GM18508 (cell line): ENCODE results near the gene KCNAB1.

Experiments
- ATAC-seq: cut with Tn5 transposase; IDR thresholded peaks from one replicate; pipeline ENCODE4 v1.9.1; 2021; ENCODE audit warnings: moderate number of reproducible peaks; ENCODE audit not compliant: insufficient read depth, unreplicated experiment

The KCNAB1 gene

DNA sequence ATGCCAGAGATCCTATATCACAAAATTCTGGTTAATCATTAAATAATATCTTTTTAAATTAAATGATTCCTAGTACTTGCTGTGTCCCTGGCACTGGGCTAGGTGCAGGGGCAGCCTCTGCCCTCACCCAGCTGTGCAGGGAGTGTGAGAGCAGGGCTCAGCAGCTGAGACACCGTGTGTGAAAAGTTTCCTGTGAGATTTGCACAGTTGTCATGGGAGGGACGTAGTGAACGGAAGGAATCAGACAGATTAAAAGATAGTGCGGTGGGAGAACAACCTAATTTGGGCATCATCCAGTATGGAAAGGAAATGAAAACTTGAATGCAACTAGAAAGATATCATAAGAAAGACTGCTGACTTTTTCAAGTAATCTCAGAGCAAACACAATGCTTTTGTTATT lies 230.4 kb downstream of the KCNAB1 start:
- ATAC-seq = no peak

DNA sequence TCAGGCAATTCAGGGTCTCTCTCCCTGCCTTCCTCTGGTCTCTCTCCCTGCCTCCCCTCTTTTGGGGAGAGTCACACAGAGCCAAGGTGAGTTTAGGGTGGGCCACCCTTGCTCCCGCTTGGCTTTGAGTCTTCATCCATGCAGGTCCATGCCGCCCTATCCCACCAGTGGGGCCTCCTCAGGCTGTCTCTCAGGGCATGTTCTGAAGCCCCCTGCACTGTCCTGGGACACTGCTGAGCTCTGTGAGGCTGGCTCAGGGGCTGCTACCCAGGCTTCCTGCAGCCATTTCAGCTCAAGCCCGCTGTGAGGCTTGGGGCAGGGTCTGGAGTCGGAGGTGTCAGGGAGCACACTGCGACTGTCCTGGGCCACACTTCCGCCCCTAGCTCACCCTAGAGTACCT lies 231.4 kb downstream of the KCNAB1 start:
- no peak for ATAC-seq

DNA sequence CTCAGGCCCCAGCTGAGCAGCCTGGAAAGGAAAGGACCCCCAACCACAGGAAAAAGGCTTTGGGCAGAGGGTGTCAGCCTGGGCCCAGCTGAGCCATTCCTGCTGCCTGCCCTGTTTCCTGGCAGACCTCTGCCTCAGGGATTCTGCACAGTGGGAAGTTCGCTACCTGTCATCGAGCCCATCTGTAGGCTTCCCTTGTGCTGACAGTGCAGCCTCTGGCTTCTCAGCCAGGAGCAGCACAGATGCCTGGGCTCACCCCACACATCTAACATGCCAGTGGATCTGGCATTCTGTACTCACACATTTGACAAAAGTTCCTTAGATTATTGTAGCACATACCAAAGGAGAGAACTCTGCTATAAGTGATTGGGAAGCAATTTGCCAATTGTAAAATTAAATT lies 232.3 kb downstream of the KCNAB1 start:
- no peak for ATAC-seq

DNA sequence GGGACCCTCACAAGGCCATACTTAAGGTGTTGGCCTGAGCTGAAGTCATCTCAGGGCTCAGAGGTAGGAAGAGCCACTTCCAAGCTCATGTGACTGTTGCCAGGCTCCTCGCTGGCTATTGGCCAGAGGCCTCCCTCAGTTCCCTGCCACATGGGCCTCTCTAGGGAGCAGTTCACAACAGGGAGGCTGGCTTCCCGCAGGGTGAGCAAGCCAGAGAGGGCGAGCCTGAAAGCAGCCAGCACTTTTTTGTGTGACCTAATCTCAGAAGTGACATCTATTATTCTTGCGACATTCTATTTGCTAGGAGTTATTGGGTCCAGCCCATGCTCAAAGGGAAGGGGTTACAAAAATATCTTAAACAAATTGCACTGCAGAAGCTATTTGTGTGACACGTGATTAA lies 233.2 kb downstream of the KCNAB1 start:
- no peak for ATAC-seq

DNA sequence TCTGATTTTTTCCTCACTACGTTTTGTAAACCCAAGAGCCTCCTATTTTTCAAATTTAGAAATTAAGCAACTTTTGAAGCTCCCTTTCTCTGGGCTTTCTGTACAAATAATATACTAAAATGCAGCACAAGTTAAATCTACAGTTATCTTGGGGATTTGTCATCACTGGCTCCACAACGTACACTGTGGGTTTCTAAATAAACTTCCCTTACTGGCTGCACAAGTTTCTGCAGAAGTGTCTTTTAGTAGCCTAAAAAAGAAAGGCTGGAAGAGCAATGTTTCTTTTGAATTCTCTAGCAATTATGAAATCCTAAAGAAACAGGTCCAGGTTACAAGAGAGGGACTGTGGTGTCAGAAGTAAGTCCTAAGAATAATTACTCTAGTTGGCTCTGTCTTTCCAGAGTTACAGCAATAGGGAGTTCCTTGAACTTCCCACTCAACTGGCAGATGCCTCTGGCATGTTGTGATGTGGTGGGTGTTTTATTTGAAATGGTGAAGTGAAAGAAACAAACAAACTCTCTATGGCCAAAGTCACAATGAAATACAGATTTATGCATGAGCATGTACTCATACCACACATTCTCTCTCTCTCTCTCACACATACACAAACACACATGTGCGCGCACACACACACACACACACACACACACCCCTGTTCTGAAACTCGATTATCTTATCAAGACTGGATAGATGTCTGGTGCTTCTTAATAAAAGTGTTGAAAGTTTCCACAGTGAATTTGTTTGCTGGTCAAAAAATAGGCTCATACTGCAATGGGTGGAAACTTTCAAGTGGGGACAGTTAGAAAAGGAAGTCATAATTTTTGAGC lies 236.4 kb downstream of the KCNAB1 start:
- no peak for ATAC-seq

DNA sequence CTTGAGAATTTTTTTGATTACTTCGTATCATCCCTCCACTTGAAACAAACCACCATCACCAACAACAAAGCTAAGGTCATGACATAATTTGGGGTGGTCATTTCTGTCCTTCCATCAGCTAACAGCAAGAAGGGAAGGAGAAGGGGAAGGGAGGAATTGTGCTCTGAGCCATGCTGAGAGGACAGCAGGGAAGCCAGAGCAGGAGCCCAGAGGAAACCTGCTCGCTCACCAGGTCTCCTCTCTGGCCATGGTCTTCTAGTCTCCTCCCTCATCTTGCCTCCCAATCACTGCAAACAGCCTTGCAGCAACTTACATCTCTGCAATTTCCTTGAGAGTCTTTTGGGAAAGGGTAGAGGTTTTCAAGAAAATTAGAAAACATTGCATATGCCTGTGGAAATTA lies 237.9 kb downstream of the KCNAB1 start:
- no peak for ATAC-seq

DNA sequence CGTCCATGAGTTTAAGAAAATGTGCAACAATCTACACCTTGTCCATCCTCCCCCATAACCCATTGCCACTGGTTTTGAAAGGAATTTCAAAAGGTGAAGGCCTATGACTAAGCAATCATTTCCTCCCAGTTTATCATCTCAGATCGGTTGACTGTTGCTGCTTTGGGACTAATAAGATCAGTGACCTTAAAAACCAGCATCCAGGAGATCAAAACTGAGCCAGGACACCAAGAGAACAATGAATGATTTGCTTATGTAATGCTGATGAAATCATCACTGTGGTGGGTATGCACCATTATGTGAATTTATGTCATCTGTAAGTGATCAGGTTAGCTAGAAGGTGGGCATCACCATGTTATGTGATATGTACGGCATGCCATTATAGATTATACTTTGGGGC lies 239.0 kb downstream of the KCNAB1 start:
- no peak for ATAC-seq

DNA sequence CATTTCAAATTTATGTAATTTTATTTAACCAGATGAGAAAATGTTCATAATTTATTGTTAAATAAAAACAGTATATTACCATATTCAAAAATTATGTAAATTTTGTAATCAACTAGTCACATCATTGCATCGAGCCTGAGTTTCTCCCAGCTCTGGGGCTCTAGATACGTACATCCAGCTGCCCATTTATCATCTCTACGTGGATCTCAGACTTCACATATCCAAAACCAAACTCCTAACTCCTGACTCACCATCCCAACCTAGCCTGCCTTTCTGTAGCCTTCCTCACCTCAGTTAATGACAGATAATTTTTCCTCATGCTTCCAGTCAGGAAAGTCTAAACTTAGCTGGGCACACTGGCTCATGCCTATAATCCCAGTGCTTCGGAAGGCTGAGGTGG lies 239.7 kb downstream of the KCNAB1 start:
- no peak for ATAC-seq

DNA sequence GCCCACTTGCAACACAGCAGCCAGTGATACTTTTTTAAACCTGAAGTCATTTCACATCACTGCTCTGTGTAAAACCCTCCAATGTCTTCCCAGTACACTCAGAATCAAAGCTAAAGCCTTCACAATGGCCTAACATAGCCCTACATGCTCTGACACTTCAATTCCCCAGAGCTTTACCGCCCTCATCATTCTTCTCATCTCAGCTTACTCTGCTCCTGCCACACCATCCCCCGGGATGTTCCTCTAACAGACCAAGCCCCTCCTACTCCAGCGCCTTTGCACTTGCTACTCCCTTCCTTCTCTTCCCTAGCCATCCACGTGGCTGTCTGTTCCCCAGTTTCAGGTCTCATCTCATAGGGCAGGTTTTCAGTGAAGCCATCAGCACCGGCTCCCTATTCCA lies 240.6 kb downstream of the KCNAB1 start:
- no peak for ATAC-seq

DNA sequence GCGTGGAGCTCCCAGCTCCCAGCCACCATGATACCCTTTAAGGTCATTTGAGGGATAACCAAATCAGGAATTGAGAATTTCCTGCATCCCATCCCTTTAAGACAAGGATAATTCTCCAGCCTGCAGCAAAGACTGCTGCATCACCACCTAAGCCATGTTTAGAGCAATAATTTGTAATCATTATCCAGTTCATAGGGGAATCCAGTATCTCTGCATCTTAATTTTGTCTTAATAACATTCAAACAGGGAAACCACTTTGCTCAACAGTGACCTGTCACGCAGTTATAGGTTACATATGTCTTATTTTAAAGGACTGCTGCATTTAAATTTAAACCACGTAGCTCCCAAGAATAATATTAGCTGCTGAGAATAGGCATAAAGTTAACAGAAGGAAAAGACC lies 246.2 kb downstream of the KCNAB1 start:
- no peak for ATAC-seq

DNA sequence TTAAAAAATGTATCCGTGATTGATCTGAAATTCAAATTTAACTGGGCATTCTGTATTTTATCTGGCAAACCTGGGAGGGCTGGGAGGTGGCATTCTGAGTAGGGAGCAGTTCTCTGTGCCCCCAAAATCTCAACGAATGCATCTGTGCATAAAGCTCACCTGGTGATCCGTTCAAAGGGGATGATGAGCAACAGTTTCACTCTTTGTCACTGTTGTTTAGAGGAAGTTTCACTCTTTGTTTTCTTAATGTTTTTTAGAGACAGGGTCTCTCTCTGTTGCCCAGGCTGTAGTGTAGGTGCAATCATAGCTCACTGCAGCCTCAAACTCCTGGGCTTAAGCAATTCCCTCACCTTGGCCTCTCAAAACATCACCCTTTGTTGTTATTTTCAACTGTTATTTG lies 247.8 kb downstream of the KCNAB1 start:
- peak; percentile 75 for ATAC-seq

DNA sequence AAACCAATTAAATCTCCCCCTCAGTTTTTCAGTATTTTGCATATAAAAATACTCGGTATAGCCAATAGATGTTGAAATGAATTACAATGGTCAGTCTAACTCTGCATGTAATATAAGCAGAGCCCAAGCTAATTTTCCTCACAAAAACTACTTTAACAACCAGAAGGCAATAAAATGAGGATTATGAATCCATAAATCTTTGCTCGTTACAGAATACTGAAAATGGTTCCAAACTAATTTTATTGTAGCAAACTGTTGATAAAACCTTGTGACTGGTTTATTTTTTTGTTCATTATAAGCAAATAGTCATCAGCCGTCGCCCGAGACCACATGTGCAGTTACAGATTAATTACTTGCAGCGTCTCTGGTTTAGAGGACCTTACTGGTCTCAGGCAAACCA lies 251.3 kb downstream of the KCNAB1 start:
- no peak for ATAC-seq

DNA sequence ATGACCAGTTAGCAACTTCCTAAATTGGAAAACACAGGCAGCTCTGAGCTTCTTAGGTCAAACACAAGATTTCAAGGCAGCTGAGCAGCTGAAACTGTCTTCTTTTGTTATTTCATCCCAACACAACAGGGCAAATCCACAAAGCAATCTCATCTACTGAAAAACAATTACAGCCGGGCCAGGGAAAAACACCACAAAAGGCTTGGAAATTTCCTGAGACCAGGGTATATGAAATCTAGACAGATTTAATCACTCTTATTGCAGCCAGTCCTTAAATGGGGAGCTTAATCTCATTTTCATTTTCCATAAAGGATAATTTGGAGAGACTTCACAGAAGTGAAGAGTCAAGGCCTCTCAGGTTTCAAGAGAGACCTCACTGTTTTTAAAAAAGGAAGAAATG lies 252.7 kb downstream of the KCNAB1 start:
- ATAC-seq = no peak

DNA sequence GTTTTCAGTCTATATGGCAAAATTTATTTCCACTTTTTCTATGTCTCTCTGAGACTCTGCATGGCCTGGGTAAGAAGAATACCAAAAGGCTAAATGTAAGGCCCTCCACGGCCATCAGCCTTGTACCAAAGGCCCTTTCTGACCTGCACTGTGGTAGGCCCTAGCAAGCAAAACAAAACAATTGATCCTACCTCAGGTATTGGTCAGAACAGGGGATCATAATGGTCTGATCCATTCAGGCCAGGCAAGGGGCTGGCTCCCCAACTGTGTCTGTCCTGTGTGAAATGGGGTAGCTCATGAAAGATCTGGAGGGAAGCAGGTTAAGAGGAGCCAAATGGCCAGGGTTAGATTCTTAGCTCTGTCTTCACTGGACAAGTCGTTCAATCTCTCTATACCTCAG lies 253.3 kb downstream of the KCNAB1 start:
- no peak for ATAC-seq

DNA sequence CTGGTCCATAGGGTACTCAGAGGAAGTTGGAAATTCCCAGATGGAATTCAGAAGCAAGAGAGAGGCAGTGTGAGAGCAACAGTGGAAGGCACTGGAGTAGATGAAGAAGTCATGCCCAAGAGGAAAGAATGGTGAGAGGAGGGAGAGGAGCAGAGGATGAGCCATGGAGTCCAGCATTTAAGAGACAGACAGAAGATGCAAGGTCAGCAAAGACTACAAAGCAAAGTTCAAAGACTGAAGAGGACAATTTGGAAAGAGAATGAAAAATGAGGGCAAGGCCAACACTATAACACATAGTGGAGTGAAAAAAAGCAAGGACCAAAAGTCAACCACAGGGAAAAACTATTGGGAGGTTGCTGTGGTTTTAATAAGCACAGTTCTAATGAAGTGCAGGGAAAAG lies 255.8 kb downstream of the KCNAB1 start:
- ATAC-seq = no peak

DNA sequence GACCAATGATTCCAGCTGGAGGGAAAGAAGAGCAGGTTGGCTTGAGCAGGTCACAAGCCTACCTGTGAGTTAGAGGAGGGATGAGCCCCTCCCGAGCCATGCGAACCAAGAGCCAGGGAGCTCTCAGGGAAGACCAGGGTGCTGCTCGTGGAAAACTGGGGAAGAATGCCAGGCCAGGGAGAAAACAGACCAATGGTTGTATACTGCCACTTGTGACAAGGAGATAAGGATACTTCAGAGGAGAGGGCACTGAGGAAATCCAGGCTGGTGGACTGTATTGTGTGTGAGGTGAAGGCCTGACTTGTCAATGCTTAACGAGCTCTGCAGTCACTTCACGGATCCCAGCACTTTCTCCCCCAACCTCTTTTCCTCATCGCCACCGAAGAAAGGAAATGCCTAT lies 256.9 kb downstream of the KCNAB1 start:
- ATAC-seq = no peak

DNA sequence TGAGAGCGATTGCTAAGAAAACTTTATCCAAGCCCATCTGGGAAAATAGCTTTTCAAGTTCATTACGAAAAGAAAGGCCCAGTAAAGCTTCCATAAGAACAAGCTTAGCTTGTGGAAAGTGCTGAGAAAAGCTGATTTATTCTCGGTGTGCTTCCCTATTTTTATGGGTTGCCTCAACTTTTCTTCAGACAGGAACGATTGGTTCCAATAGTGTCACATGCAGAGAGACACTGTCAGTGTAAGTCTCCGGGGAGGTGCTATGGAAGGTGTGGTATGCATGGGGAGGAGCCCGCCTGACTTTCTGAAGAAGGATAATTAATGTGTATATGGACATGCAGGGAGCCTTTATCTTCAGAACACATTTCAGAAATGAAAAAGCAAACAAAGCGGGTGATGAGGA lies 257.3 kb downstream of the KCNAB1 start:
- ATAC-seq = no peak

DNA sequence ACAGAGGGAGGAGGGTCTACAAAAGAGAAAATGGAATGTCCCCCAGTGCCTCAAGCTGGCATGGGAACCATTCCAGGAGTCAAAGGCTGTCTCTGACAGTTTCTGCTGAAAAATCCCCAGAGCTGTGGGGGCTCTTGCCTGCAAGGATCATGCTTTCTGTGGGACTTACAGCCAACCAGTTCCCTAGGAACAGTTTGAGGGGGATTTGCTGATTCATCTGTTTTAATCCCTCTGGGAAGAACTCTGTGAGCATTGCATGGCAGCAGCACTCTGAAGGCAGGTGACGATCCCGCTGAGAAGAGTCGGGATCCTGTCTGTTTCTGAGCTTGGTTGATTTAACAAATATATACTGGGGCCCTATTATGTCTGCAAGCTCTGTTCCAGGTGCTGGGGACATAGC lies 258.5 kb downstream of the KCNAB1 start:
- ATAC-seq = no peak

DNA sequence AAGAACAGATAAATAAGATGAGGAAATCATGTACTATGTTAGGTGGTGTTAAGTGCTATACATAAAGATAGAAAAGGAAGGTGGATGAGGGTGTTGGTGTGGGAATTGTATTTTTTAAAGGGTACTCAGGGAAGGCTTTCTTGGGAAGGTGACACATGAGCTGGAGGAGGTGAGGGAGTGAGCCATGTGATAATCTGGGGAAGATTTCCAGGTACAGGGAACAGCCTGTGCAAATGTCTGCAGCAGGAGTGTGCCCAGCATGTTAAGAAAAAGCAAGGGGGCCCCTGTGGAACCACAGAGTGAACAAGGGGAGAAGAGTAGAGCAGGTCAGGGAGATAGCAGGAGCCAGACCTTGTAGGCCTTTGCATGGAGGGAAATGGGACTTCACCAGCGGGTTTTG lies 258.9 kb downstream of the KCNAB1 start:
- ATAC-seq = no peak

DNA sequence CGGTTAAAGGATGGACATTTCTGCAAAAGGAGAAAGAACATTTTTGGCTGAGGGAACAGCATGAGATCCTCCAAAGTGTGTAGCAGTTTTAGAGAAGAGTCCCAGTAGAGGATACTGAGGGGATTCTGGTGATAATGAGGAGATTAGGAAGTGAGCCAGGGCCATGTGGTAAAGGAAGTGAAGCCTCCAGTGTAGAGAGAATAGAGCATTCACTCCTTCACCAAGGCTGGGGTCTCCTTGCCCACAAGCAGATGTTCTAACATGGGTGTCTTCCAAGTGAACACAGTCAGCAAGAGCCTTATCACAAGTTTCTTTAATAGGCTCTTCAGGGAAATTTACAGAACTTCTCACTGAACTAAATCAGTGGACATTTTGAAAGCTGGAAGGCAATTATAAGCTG lies 260.9 kb downstream of the KCNAB1 start:
- ATAC-seq = no peak

DNA sequence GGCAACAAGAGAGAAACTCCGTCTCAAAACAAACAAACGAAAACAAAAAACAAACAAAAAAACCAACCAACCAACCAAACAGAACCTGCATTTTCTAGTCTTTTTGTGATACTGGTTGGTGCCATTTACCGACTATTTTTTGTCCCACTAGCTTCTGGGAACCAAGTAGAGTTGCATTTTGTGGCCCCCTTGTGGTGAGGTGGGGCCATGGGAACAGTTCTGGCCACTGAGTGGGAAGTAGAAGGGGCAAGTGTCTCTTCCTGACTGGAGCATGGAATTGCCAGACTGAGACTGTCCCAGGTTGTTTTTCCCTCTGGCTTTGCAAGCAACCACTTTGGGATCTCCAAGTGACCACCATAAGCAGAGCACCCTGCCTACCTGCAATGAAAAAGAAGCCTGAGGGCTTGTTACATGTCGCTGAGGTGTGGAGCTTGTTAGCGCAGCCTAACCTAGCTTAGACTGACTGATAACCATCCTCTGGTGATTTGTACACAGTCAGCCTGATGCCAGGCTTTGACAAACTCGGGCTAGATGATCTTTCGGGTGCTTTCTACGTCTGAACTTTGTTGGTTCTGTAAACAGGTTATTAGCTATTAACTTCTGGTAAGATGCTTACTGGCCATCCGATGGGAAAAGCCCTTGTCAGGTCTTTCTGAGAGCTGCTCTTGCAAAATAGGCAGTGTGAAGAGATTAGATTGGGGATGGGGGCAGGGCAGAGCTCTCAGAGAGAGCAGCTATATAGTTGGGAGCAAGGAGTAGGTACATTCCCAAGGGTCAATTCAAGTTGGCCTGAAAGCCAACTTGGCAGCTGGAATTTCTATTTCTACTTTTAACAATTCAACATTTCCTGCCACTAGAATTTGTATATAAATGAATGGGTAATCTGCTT lies 262.3 kb downstream of the KCNAB1 start:
- ATAC-seq = no peak
